ENCODE results near the gene OR11H7.

Gene OR11H7

DNA sequence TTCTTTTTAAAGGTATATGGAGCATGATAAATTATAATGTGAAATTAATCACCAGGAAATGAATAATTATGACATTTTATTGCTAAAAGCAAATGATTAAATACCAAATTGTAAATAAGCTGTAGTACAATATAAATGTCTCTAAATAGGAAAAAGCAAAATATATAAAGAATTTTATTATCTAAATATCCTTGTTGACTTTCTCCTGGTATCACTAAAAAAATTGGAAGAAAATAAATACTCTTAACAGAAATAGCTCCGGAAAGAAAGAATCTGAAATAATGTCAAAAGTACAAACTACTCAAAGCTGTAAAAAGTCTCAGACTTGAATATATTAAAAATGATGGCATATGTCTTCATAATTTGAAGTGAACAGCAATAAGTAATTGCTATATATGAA, at the start of gene OR11H7:
TSS of gene OR11H7 (plus strand) at position 301 of the 400 bp plus-strand sequence.
- H3K4me2 ChIP-seq (ENCODE audit: low read length): no peak within 1 kb of the TSS
- no peaks in the 10 kb centered on the region for H3K9me2 ChIP-seq (ENCODE audit: low read depth, low read length)
- H3K4me3 ChIP-seq (ENCODE audit: low read depth, low read length, poor library complexity, severe bottlenecking): no peak within 1 kb of the TSS
- no peaks in the 10 kb centered on the region for H3F3A ChIP-seq (ENCODE audit: insufficient read depth, low read length)
- TF ChIP-seq, protein P1, sequence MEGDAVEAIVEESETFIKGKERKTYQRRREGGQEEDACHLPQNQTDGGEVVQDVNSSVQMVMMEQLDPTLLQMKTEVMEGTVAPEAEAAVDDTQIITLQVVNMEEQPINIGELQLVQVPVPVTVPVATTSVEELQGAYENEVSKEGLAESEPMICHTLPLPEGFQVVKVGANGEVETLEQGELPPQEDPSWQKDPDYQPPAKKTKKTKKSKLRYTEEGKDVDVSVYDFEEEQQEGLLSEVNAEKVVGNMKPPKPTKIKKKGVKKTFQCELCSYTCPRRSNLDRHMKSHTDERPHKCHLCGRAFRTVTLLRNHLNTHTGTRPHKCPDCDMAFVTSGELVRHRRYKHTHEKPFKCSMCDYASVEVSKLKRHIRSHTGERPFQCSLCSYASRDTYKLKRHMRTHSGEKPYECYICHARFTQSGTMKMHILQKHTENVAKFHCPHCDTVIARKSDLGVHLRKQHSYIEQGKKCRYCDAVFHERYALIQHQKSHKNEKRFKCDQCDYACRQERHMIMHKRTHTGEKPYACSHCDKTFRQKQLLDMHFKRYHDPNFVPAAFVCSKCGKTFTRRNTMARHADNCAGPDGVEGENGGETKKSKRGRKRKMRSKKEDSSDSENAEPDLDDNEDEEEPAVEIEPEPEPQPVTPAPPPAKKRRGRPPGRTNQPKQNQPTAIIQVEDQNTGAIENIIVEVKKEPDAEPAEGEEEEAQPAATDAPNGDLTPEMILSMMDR (IDR thresholded peaks at IDR 0.05; ENCODE audit: low read length): no peak
- no peak for TF ChIP-seq EZH2 (IDR thresholded peaks at IDR 0.05; ENCODE audit: borderline replicate concordance, low read length)
- no peaks in the 10 kb centered on the region for H3K9me3 ChIP-seq (ENCODE audit: low read length)
- no peak within 1 kb of the TSS for H3K9ac ChIP-seq (ENCODE audit: low read length)
- H3K27me3 ChIP-seq (ENCODE audit: insufficient read depth, low read length): no peaks in the 10 kb centered on the region
- no peaks in the 10 kb centered on the region for H4K20me1 ChIP-seq (ENCODE audit: insufficient read depth, low read length)
- no peaks in the 10 kb centered on the region for H3K36me3 ChIP-seq (ENCODE audit: insufficient read depth, low read length)
- H2AFZ ChIP-seq (ENCODE audit: low read length): no peak within 1 kb of the TSS
- no peak within 1 kb of the TSS for H3K27ac ChIP-seq (ENCODE audit: low read depth, low read length, poor library complexity, severe bottlenecking)
- no peaks in the 10 kb centered on the region for H3K79me2 ChIP-seq (ENCODE audit: insufficient read depth, low read length)
- no peaks in the 10 kb centered on the region for H3K4me1 ChIP-seq (ENCODE audit: insufficient read depth, low read length, severe bottlenecking)

DNA sequence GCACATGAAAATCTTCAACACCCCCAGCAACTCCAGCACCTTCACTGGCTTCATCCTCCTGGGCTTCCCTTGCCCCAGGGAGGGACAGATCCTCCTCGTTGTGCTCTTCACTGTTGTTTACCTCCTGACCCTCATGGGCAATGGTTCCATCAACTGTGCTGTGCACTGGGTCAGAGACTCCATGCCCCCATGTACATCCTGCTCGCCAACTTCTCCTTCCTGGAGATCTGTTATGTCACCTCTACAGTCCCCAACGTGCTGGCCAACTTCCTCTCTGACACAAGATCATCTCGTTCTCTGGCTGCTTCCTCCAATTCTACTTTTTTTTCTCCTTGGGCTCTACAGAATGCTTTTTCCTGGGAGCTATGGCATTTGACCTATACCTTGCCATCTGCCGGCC, 49.6 kb upstream of the OR11H7 start:
- Histone ChIP-seq H3K4me1 (ENCODE audit: insufficient read depth, low read length, severe bottlenecking) (no peaks in the 10 kb centered on the region), H2AFZ (ENCODE audit: low read length) (no peak overlapping the region), H3F3A (ENCODE audit: insufficient read depth, low read length) (no peaks in the 10 kb centered on the region), H3K4me3 (ENCODE audit: low read depth, low read length, poor library complexity, severe bottlenecking) (no peak overlapping the region), H3K79me2 (ENCODE audit: insufficient read depth, low read length) (no peaks in the 10 kb centered on the region), H4K20me1 (ENCODE audit: insufficient read depth, low read length) (no peaks in the 10 kb centered on the region), H3K9ac (ENCODE audit: low read length) (no peak overlapping the region), H3K36me3 (ENCODE audit: insufficient read depth, low read length) (no peaks in the 10 kb centered on the region), H3K27me3 (ENCODE audit: insufficient read depth, low read length) (no peaks in the 10 kb centered on the region), H3K4me2 (ENCODE audit: low read length) (no peak overlapping the region), H3K9me3 (ENCODE audit: low read length) (no peaks in the 10 kb centered on the region), H3K27ac (ENCODE audit: low read depth, low read length, poor library complexity, severe bottlenecking) (no peak overlapping the region), H3K9me2 (ENCODE audit: low read depth, low read length) (no peaks in the 10 kb centered on the region)
- TF ChIP-seq EZH2 (IDR thresholded peaks at IDR 0.05; ENCODE audit: borderline replicate concordance, low read length): no peak
- TF ChIP-seq, protein P1 (IDR thresholded peaks at IDR 0.05; ENCODE audit: low read length): no peak

GRCh38 chr14:20179880-20180279, 48.9 kb upstream of the OR11H7 start:
- Histone ChIP-seq H3K4me3 (ENCODE audit: low read depth, low read length, poor library complexity, severe bottlenecking) (no peak overlapping the region), H3K27ac (ENCODE audit: low read depth, low read length, poor library complexity, severe bottlenecking) (no peak overlapping the region), H3F3A (ENCODE audit: insufficient read depth, low read length) (no peaks in the 10 kb centered on the region), H3K9ac (ENCODE audit: low read length) (no peak overlapping the region), H3K9me3 (ENCODE audit: low read length) (no peaks in the 10 kb centered on the region), H3K36me3 (ENCODE audit: insufficient read depth, low read length) (no peaks in the 10 kb centered on the region), H3K4me1 (ENCODE audit: insufficient read depth, low read length, severe bottlenecking) (no peaks in the 10 kb centered on the region), H2AFZ (ENCODE audit: low read length) (no peak overlapping the region), H3K4me2 (ENCODE audit: low read length) (no peak overlapping the region), H3K9me2 (ENCODE audit: low read depth, low read length) (no peaks in the 10 kb centered on the region), H3K79me2 (ENCODE audit: insufficient read depth, low read length) (no peaks in the 10 kb centered on the region), H3K27me3 (ENCODE audit: insufficient read depth, low read length) (no peaks in the 10 kb centered on the region), H4K20me1 (ENCODE audit: insufficient read depth, low read length) (no peaks in the 10 kb centered on the region)
- TF ChIP-seq, protein P1 (IDR thresholded peaks at IDR 0.05; ENCODE audit: low read length): no peak
- TF ChIP-seq EZH2 (IDR thresholded peaks at IDR 0.05; ENCODE audit: borderline replicate concordance, low read length): no peak
